CD4-positive, alpha-beta T cell (primary cell): ENCODE data around the gene GCK. TPM values are rescaled to one million over a fixed set of nuclear protein-coding genes. Genes with fewer than 3 reads are reported as not detected.

Source experiments
- ATAC-seq: fragments of 200-7000 bp; cut with Tn5 transposase; one replicate; pipeline ENCODE4 v1.10.0; 2022; ENCODE audit warnings: mild to moderate bottlenecking; ENCODE audit not compliant: poor library complexity
- CTCF ChIA-PET: fragments of 350-600 bp; sonication (Branson Sonifier 250); formaldehyde crosslinking; loops from one replicate; lab custom pipeline; 2021; ENCODE audit warnings: antibody characterized with exemption, inconsistent platforms; lab: Charles Lee
- POLR2A ChIA-PET: fragments of 350-600 bp; sonication (Branson Sonifier 250); formaldehyde crosslinking; loops from one replicate; lab custom pipeline; 2021; ENCODE audit warnings: antibody characterized with exemption, inconsistent platforms; lab: Charles Lee
- DNase-seq, 14 experiments: peaks; one replicate each; pipeline ENCODE4 v3.0.0-alpha.2; 2013 to 2020; ENCODE audit warnings: mixed read lengths in 2 of 14
- H3K27ac ChIP-seq, 2 donors: one replicate each; pipeline versions ENCODE4 v1.5.1 to v1.7.0; 2013; ENCODE audit warnings: low read length in 2 of 2, low read depth in 1 of 2, mild to moderate bottlenecking in 1 of 2
- H3K27me3 ChIP-seq, 2 experiments: 1 replicate in 1 of 2; 2 replicates in 1 of 2; pipeline versions ENCODE4 v1.6.1 to v1.7.0; 2013; ENCODE audit warnings: low read length in 2 of 2, control low read depth in 1 of 2, mild to moderate bottlenecking in 1 of 2, moderate library complexity in 1 of 2; ENCODE audit not compliant: insufficient read depth in 2 of 2, control insufficient read depth in 1 of 2
- H3K36me3 ChIP-seq: one replicate; pipeline ENCODE4 v1.6.1; 2013; ENCODE audit warnings: low read length, control low read depth; ENCODE audit not compliant: insufficient read depth
- H3K4me1 ChIP-seq: one replicate; pipeline ENCODE4 v1.6.1; 2013; ENCODE audit warnings: low read length, control low read depth; ENCODE audit not compliant: insufficient read depth
- H3K4me3 ChIP-seq: one replicate; pipeline ENCODE4 v1.5.1; 2013; ENCODE audit warnings: mild to moderate bottlenecking, low read length, moderate library complexity
- H3K9me3 ChIP-seq, 2 experiments: 1 replicate in 1 of 2; 2 replicates in 1 of 2; pipeline versions ENCODE4 v1.6.1 to v1.7.0; 2013; ENCODE audit warnings: low read length in 2 of 2, mild to moderate bottlenecking in 2 of 2, control low read depth in 1 of 2, moderate library complexity in 1 of 2; ENCODE audit not compliant: control insufficient read depth in 1 of 2, insufficient read depth in 1 of 2
- H3K27ac Mint-ChIP-seq: one replicate; pipeline ENCODE4 v1.8.0; 2020; ENCODE audit warnings: mixed read lengths
- H3K27me3 Mint-ChIP-seq: one replicate; pipeline ENCODE4 v1.8.0; 2021; ENCODE audit warnings: mixed read lengths
- H3K36me3 Mint-ChIP-seq: one replicate; pipeline ENCODE4 v1.8.0; 2021; ENCODE audit warnings: low read depth, mixed read lengths
- H3K4me1 Mint-ChIP-seq: one replicate; pipeline ENCODE4 v1.8.0; 2021; ENCODE audit warnings: low read depth, mixed read lengths
- H3K4me3 Mint-ChIP-seq: one replicate; pipeline ENCODE4 v1.8.0; 2020; ENCODE audit warnings: mild to moderate bottlenecking, mixed read lengths
- H3K9me3 Mint-ChIP-seq: one replicate; pipeline ENCODE4 v1.8.0; 2020; ENCODE audit warnings: mixed read lengths
- CTCF ChIP-seq: fragments of 200-600 bp; IDR thresholded peaks from one replicate; pipeline ENCODE4 v1.8.0; 2022; ENCODE audit warnings: antibody characterized with exemption, mild to moderate bottlenecking
- intact Hi-C, 2 experiments: fragments of 100-400 bp; cut with DNase I in 1 of 2; cut with micrococcal nuclease in 1 of 2; formaldehyde crosslinking; loops; one replicate each; pipeline versions ENCODE4 v1.15.1 to v1.9.0; 2023 to 2025; cut with DNase I, micrococcal nuclease
- total RNA-seq, 174 experiments: library from RNA in 2 of 174; stranded (reverse) in 2 of 174; gene quantifications; one replicate each; pipeline ENCODE4 v1.2.3 and lab custom pipeline; 2021 to 2026

GCK gene
- total RNA-seq, 2 experiments from 2014 or later: 0.47 to 0.71 TPM

GRCh38 chr7:44161371-44161770 is 27.9 kb downstream of the GCK start:
- Mint-ChIP-seq H3K27me3 (no peaks in the 10 kb centered on the region), H3K36me3 (no peaks in the 10 kb centered on the region)

GRCh38 chr7:44159824-44160630 is 29.2 kb downstream of the GCK start:
- Mint-ChIP-seq H3K4me3 (no peak overlapping the region), H3K27me3 (no peaks in the 10 kb centered on the region), H3K4me1 (no peaks in the 10 kb centered on the region), H3K9me3 (no peaks in the 10 kb centered on the region), H3K27ac (no peak overlapping the region), H3K36me3 (no peaks in the 10 kb centered on the region)
- no peaks in the 10 kb centered on the region for H3K9me3 ChIP-seq
- no peak overlapping the region for H3K4me3 ChIP-seq
- ChIA-PET CTCF (no interaction called here), POLR2A (no interaction called here)
- H3K27me3 ChIP-seq: no peaks in the 10 kb centered on the region
- ATAC-seq (no peak), DNase-seq (no peak)
- intact Hi-C loops: no loop called here
- H3K36me3 ChIP-seq: no peaks in the 10 kb centered on the region
- no peak for TF ChIP-seq CTCF
- H3K4me1 ChIP-seq: no peaks in the 10 kb centered on the region
- no peak overlapping the region for H3K27ac ChIP-seq

More at GRCh38 chr7:44161371-44161770, 27.9 kb downstream of the GCK start:
- TF ChIP-seq CTCF: no peak
- POLR2A ChIA-PET: no interaction called here
- Mint-ChIP-seq H3K4me3 (no peak overlapping the region), H3K27ac (no peak overlapping the region), H3K4me1 (no peaks in the 10 kb centered on the region), H3K9me3 (no peaks in the 10 kb centered on the region)
- no peak for ATAC-seq
- Histone ChIP-seq H3K4me1 (no peaks in the 10 kb centered on the region), H3K27me3 (no peaks in the 10 kb centered on the region), H3K27ac (no peak overlapping the region), H3K9me3 (no peaks in the 10 kb centered on the region), H3K4me3 (no peak overlapping the region), H3K36me3 (no peaks in the 10 kb centered on the region)
- intact Hi-C loops: no loop called here
- no peak for DNase-seq
- CTCF ChIA-PET: no interaction called here

- Histone ChIP-seq H3K36me3 (no peaks in the 10 kb centered on the region), H3K27me3 (no peaks in the 10 kb centered on the region), H3K4me1 (no peaks in the 10 kb centered on the region), H3K4me3 (no peak overlapping the region), H3K27ac (no peak overlapping the region), H3K9me3 (no peaks in the 10 kb centered on the region)
- Mint-ChIP-seq H3K36me3 (no peaks in the 10 kb centered on the region), H3K4me1 (no peaks in the 10 kb centered on the region), H3K4me3 (no peak overlapping the region), H3K9me3 (no peaks in the 10 kb centered on the region), H3K27me3 (no peaks in the 10 kb centered on the region), H3K27ac (no peak overlapping the region)
- ATAC-seq (no peak), DNase-seq (peak in 1 of 14 experiments; percentile 10)
- ChIA-PET POLR2A (no interaction called here), CTCF (no interaction called here)
- TF ChIP-seq CTCF: no peak
- intact Hi-C loops: no loop called here
Measured at GRCh38 chr7:44158873-44159631, 30.2 kb downstream of the GCK start.
